ENCODE measurements around the gene CPXM1.

The CPXM1 gene

GRCh38 chr20:2745060-2745910 lies 55.1 kb downstream of the CPXM1 start:
- H3K9me3 Mint-ChIP-seq, result no peaks in the 10 kb centered on the region
- peaks cover 45% of the 10 kb centered on the region for H3K4me1 Mint-ChIP-seq
- no peak for ATAC-seq (replicated peaks; ENCODE audit: extremely low read depth, poor library complexity, severe bottlenecking)
- peaks cover 6% of the 10 kb centered on the region for H3K36me3 Mint-ChIP-seq (ENCODE audit: insufficient read depth)
- DNase-seq (ENCODE audit: low spot score in 2 of 2), result peak in 1 of 2 donors; percentile 9
- H3K4me3 Mint-ChIP-seq, result no peak overlapping the region
- H3K27me3 Mint-ChIP-seq, result no peaks in the 10 kb centered on the region
- peak overlapping the region; percentile 9 for H3K27ac Mint-ChIP-seq (ENCODE audit: low read depth)

Measured in central memory CD8-positive, alpha-beta T cell (primary cell).